PC-9 (cell line): ENCODE data around the gene SDK1. TPM values are rescaled to one million over a fixed set of nuclear protein-coding genes. Genes with fewer than 3 reads are reported as not detected.

Experiments
- BruUV-seq: library from RNA; stranded (reverse); fragments of 400-500 nt; replicated peaks from 2 replicates; lab custom pipeline; 2021; lab: Mats Ljungman, UMichigan
- CTCF ChIA-PET: fragments of 300-600 bp; sonication (Branson Sonifier 250); formaldehyde crosslinking; loops from one replicate; lab custom pipeline; 2022; ENCODE audit warnings: antibody characterized with exemption; lab: Charles Lee
- POLR2A ChIA-PET: fragments of 300-600 bp; sonication (Branson Sonifier 250); formaldehyde crosslinking; loops from one replicate; lab custom pipeline; 2022; ENCODE audit warnings: antibody characterized with exemption; ENCODE audit not compliant: unreplicated experiment; lab: Charles Lee
- DNase-seq, 2 experiments: peaks; one replicate each; pipeline versions ENCODE4 v3.0.0 to v3.0.0-alpha.2; 2015 to 2022; ENCODE audit warnings: mixed read lengths in 1 of 2
- H2AFZ ChIP-seq: fragments of 200-600 bp; sonication (generic); 2 replicates; pipeline ENCODE4 v1.8.1; 2017; ENCODE audit warnings: antibody characterized with exemption
- H3F3A ChIP-seq: fragments of 200-600 bp; sonication (generic); 2 replicates; pipeline ENCODE4 v1.8.1; 2017; ENCODE audit warnings: antibody characterized with exemption, mild to moderate bottlenecking, low read depth; ENCODE audit not compliant: insufficient read depth
- H3K27ac ChIP-seq: fragments of 200-600 bp; sonication (generic); 2 replicates; pipeline ENCODE4 v1.6.1; 2016; ENCODE audit warnings: mixed run types
- H3K27me3 ChIP-seq: fragments of 200-600 bp; sonication (generic); 2 replicates; pipeline ENCODE4 v1.6.1; 2016; ENCODE audit warnings: low read depth, mixed run types; ENCODE audit not compliant: insufficient read depth
- H3K36me3 ChIP-seq: fragments of 200-600 bp; sonication (generic); 2 replicates; pipeline ENCODE4 v1.6.1; 2016; ENCODE audit warnings: low read depth, mixed run types
- H3K4me1 ChIP-seq: fragments of 200-600 bp; sonication (generic); replicated peaks from 2 replicates; pipeline ENCODE4 v1.6.1; 2016; ENCODE audit warnings: mixed run types; ENCODE audit not compliant: insufficient read depth
- H3K4me2 ChIP-seq: fragments of 200-600 bp; sonication (generic); 2 replicates; pipeline ENCODE4 v1.6.1; 2017; ENCODE audit warnings: mixed run types
- H3K4me3 ChIP-seq: fragments of 200-600 bp; sonication (generic); 2 replicates; pipeline ENCODE4 v1.6.1; 2016; ENCODE audit warnings: mixed run types
- H3K79me2 ChIP-seq: fragments of 200-600 bp; sonication (generic); 2 replicates; pipeline ENCODE4 v1.6.1; 2017; ENCODE audit warnings: low read depth, mixed run types
- H3K9me2 ChIP-seq: fragments of 200-600 bp; sonication (generic); 2 replicates; pipeline ENCODE4 v1.8.1; 2017; ENCODE audit warnings: mild to moderate bottlenecking; ENCODE audit not compliant: insufficient read depth
- H3K9me3 ChIP-seq: fragments of 200-600 bp; sonication (generic); 2 replicates; pipeline ENCODE4 v1.8.1; 2016; ENCODE audit warnings: low read depth; ENCODE audit not compliant: insufficient read depth
- H4K20me1 ChIP-seq: fragments of 200-600 bp; sonication (generic); 2 replicates; pipeline ENCODE4 v1.8.1; 2017; ENCODE audit not compliant: insufficient read depth
- CTCF ChIP-seq: fragments of 200-600 bp; sonication (generic); conservative IDR thresholded peaks from 2 replicates; pipeline ENCODE4 v1.6.1; 2017; ENCODE audit warnings: mixed run types, antibody characterized with exemption, mild to moderate bottlenecking, moderate library complexity
- EZH2 ChIP-seq: fragments of 200-600 bp; sonication (generic); IDR thresholded peaks from 2 replicates; pipeline ENCODE4 v1.8.0; 2017; ENCODE audit warnings: antibody characterized with exemption, low read depth
- intact Hi-C: fragments of 100-400 bp; cut with micrococcal nuclease; formaldehyde crosslinking; loops from one replicate; pipeline ENCODE4 v1.10.0; 2022; ENCODE audit not compliant: unreplicated experiment
- total RNA-seq: library from RNA; stranded (reverse); gene quantifications from 2 replicates; pipeline ENCODE4 v1.2.3, GENCODE V29; 2021

The SDK1 gene
- total RNA-seq, 1 experiment from 2014 or later = not detected

DNA sequence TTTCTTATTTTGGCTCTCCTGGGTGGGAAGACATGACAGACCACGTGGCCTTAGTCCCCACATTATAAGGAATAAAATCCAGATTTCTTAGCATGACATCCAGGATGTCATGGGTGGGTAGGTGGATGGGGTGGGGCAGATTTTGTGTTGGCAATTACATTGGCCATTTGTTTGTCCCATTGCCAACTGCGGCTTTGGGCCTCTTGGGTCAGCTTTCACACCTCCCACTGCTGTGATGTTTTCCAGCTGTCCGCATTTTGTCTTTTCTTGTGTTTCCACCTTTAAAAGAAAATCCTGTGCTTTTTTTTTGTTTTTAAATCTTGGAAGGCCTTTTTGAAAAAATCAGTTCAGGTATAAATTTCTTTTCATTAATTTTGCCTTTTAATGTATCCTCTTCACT lies 237.0 kb downstream of the SDK1 start:
- Histone ChIP-seq H3K4me3 (no peak overlapping the region), H3F3A (no peaks in the 10 kb centered on the region; the same call in 1 of the 2 replicates), H3K79me2 (no peaks in the 10 kb centered on the region), H3K9me2 (no peaks in the 10 kb centered on the region), H3K4me1 (no peaks in the 10 kb centered on the region), H3K36me3 (no peaks in the 10 kb centered on the region), H3K27me3 (peaks cover 82% of the 10 kb centered on the region), H3K4me2 (no peak overlapping the region), H3K27ac (no peak overlapping the region), H4K20me1 (no peaks in the 10 kb centered on the region), H3K9me3 (no peaks in the 10 kb centered on the region), H2AFZ (no peak overlapping the region)
- no TSS peak for BruUV-seq
- ChIA-PET CTCF (no interaction called here), POLR2A (no interaction called here)
- TF ChIP-seq EZH2 (no peak), CTCF (no peak)
- intact Hi-C loops = no loop called here
- DNase-seq = no peak

DNA sequence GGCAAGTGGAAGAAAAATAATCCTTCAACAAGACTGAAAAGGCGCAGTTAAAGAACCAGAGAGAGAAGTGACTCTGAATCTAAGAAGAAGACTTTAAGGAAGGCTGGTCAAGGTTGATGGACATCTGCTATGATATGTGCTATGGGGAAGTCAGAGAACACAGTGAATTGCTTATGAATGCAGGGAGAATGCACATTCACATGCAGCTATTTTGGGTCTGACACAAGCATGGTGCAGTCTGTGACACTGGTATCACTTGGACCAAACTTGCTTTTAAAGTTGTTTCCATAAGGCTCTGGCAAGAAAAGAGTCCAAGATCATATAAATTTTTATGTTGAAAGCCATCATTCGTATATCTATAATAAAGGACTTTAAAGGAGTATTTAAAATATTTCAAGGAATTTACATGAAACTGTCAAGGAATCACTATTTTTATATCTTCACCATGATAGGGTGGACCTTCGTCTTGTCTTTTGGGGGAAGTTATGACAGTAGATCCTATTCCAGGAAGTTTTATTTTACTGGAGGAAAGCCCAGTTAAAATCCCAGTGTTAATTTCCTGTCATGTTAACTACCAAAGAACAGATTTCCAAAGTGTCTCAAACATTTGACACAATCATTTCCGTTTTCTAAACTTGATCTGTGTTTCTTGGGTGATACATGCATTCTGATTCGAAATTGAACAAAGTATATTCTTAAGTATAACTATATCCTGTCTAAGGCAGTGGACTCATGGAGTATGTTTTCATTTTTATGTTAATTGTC lies 239.6 kb downstream of the SDK1 start:
- no TSS peak for BruUV-seq
- Histone ChIP-seq H3K27ac (no peak overlapping the region), H3K9me3 (no peaks in the 10 kb centered on the region), H3K79me2 (no peaks in the 10 kb centered on the region), H3F3A (no peaks in the 10 kb centered on the region; the same call in 1 of the 2 replicates), H4K20me1 (no peaks in the 10 kb centered on the region), H3K4me3 (no peak overlapping the region), H3K4me1 (no peaks in the 10 kb centered on the region), H3K4me2 (no peak overlapping the region), H3K27me3 (peaks cover 75% of the 10 kb centered on the region), H3K36me3 (no peaks in the 10 kb centered on the region), H2AFZ (no peak overlapping the region), H3K9me2 (no peaks in the 10 kb centered on the region)
- no peak for DNase-seq
- TF ChIP-seq EZH2 (no peak), CTCF (no peak)
- ChIA-PET POLR2A (no interaction called here), CTCF (no interaction called here)
- intact Hi-C loops = no loop called here

DNA sequence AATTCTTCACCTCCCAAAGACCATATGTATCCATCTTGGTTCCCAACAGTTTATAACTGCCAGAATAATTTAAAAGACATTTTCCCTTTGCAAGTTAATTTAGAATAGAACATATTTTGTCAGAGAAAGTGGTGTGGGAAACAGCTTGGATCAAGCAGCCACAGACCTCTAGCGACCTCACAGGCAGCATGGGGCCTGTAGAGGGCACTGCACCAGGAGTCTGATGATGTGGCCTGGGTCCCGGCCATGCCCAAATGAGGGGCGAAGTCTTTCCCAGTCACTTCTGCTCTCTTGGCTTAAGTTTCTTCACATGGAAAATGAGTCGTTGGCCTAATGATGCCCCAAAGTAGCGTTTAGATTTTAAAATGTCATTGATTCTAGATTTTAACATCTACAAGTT lies 243.2 kb downstream of the SDK1 start:
- H2AFZ ChIP-seq = no peak overlapping the region
- no peak for DNase-seq
- no peaks in the 10 kb centered on the region for H3K9me2 ChIP-seq
- ChIA-PET POLR2A (no interaction called here), CTCF (no interaction called here)
- peaks cover 77% of the 10 kb centered on the region for H3K27me3 ChIP-seq
- BruUV-seq = no TSS peak
- no peaks in the 10 kb centered on the region for H3K9me3 ChIP-seq
- H4K20me1 ChIP-seq = no peaks in the 10 kb centered on the region
- no peak overlapping the region for H3K27ac ChIP-seq
- no peak overlapping the region for H3K4me2 ChIP-seq
- no peaks in the 10 kb centered on the region for H3K79me2 ChIP-seq
- TF ChIP-seq CTCF = no peak
- no peak for TF ChIP-seq EZH2
- H3K4me1 ChIP-seq = no peaks in the 10 kb centered on the region
- no peaks in the 10 kb centered on the region for H3F3A ChIP-seq
- intact Hi-C loops = no loop called here
- no peaks in the 10 kb centered on the region for H3K36me3 ChIP-seq
- no peak overlapping the region for H3K4me3 ChIP-seq
